ENCODE measurements around the gene CCDC86.

The CCDC86 gene

GRCh38 chr11:60852982-60853950, 11.4 kb downstream of the CCDC86 start:
- no peak for DNase-seq (ENCODE audit: low spot score)

- no peak for DNase-seq (ENCODE audit: low spot score)
These were observed 12.4 kb downstream of the CCDC86 start for GRCh38 chr11:60854140-60854846.

- DNase-seq (ENCODE audit: low spot score) = no peak
These were observed 13.2 kb downstream of the CCDC86 start for GRCh38 chr11:60854847-60855725.

GRCh38 chr11:60855726-60856633, 14.1 kb downstream of the CCDC86 start, which contains the start of gene PTGDR2:
Gene PTGDR2 (minus strand): TSS chr11:60855950. CDS start chr11:60853722, 2,228 bp downstream.
- no peak for DNase-seq (ENCODE audit: low spot score)

GRCh38 chr11:60857378-60858232, 15.7 kb downstream of the CCDC86 start:
- DNase-seq (ENCODE audit: low spot score) = no peak

- no peak for DNase-seq (ENCODE audit: low spot score)
These were observed 16.3 kb downstream of the CCDC86 start for GRCh38 chr11:60858236-60858635.

GRCh38 chr11:60858731-60859464, 17.0 kb downstream of the CCDC86 start:
- DNase-seq (ENCODE audit: low spot score) = no peak

- DNase-seq (ENCODE audit: low spot score) = no peak
These were observed 17.8 kb downstream of the CCDC86 start for GRCh38 chr11:60859616-60860250.

- DNase-seq (ENCODE audit: low spot score) = no peak
These were observed 19.0 kb downstream of the CCDC86 start for GRCh38 chr11:60860943-60861342.

- no peak for DNase-seq (ENCODE audit: low spot score)
These were observed 20.3 kb downstream of the CCDC86 start for GRCh38 chr11:60862171-60862570.

- no peak for DNase-seq (ENCODE audit: low spot score)
These were observed 21.9 kb downstream of the CCDC86 start for GRCh38 chr11:60863550-60864521.

- no peak for DNase-seq (ENCODE audit: low spot score)
These were observed 23.1 kb downstream of the CCDC86 start for GRCh38 chr11:60864856-60865513.

- no peak for DNase-seq (ENCODE audit: low spot score)
These were observed 25.3 kb downstream of the CCDC86 start, which contains the start of gene ZP1 for GRCh38 chr11:60866911-60867870. Gene ZP1 (plus strand): TSS chr11:60867542. CDS start chr11:60867562, 20 bp downstream.

- no peak for DNase-seq (ENCODE audit: low spot score)
These were observed 26.2 kb downstream of the CCDC86 start for GRCh38 chr11:60867871-60868681.

Measured in LoVo (cell line).